Transverse colon (tissue), 4 donors: Measurements from ENCODE around the gene E2F7. TPM values are rescaled to one million over a fixed set of nuclear protein-coding genes. Genes with fewer than 3 reads are reported as not detected.

Source experiments
- DNase-seq: peaks from one replicate; pipeline ENCODE4 v3.0.0-alpha.2; 2019
- H3K27ac ChIP-seq, 4 donors: fragments of 200-600 bp; sonication (generic); 2 replicates each; pipeline ENCODE4 v1.5.1; 2016 to 2018; ENCODE audit warnings: inconsistent platforms in 4 of 4
- H3K27me3 ChIP-seq: fragments of 200-600 bp; sonication (generic); 2 replicates; pipeline ENCODE4 v1.5.1; 2017; ENCODE audit warnings: inconsistent platforms
- H3K36me3 ChIP-seq, 4 donors: fragments of 200-600 bp; sonication (generic); 2 replicates each; pipeline ENCODE4 v1.5.1; 2017 to 2019; ENCODE audit warnings: inconsistent platforms in 4 of 4
- H3K4me1 ChIP-seq, 4 donors: fragments of 200-600 bp; sonication (generic); 2 replicates each; pipeline ENCODE4 v1.5.1; 2017 to 2020; ENCODE audit warnings: inconsistent platforms in 4 of 4
- H3K4me3 ChIP-seq, 4 donors: fragments of 200-600 bp; sonication (generic); 1 replicate in 1 of 4; 2 replicates in 3 of 4; pipeline versions ENCODE4 v1.5.1 to v1.6.1; 2017 to 2019; ENCODE audit warnings: inconsistent platforms in 4 of 4
- H3K9me3 ChIP-seq, 2 donors: fragments of 200-600 bp; sonication (generic); 2 replicates each; pipeline ENCODE4 v1.5.1; 2017 to 2019; ENCODE audit warnings: inconsistent platforms in 2 of 2
- EP300 ChIP-seq: sonication (generic); formaldehyde crosslinking; IDR thresholded peaks from one replicate; pipeline ENCODE4 v1.6.1; 2017; ENCODE audit warnings: antibody characterized with exemption, low read depth
- POLR2A ChIP-seq: fragments of 450-650 bp; IDR thresholded peaks from one replicate; pipeline ENCODE4 v1.6.1; 2016; ENCODE audit warnings: antibody characterized with exemption, mild to moderate bottlenecking, moderate library complexity
- POLR2AphosphoS5 ChIP-seq, 3 donors: sonication (generic); formaldehyde crosslinking; IDR thresholded peaks; one replicate each; pipeline ENCODE4 v1.6.1; 2016; ENCODE audit warnings: antibody characterized with exemption in 3 of 3
- WGBS, 2 donors: methylation state at CpG; one replicate each; pipeline ENCODE4 v1.1.5; 2018; ENCODE audit warnings: low coverage in 1 of 2; 5-methylcytosine and 5-hydroxymethylcytosine counted together
- in situ Hi-C, 4 donors: fragments of 200-750 bp; cut with MboI; loops; one replicate each; pipeline versions ENCODE4 v1.15.0 to v1.15.1; 2017; ENCODE audit warnings: low sequenced_read_pairs in 3 of 4, low pct_ligation_motif_present in 1 of 4, low pct_unique_long_range_greater_than_20kb in 1 of 4
- intact Hi-C: fragments of 100-400 bp; cut with DNase I; formaldehyde crosslinking; loops from one replicate; pipeline ENCODE4 v1.15.1; 2023; ENCODE audit warnings: low total_unique reads
- total RNA-seq, 4 donors: library from RNA; depleted of rRNA; stranded (reverse); fragments of >200 nt; gene quantifications; one replicate each; pipeline ENCODE4 v1.1.0, GENCODE V29; 2016
- TF ChIP-seq, protein P1 (sequence below), 5 experiments: fragments of 200-600 bp in 3 of 5; fragments of 450-650 bp in 2 of 5; sonication (generic) in 3 of 5; IDR thresholded peaks; 1 replicate in 2 of 5; 2 replicates in 3 of 5; pipeline ENCODE4 v1.5.1; 2016 to 2017; ENCODE audit warnings: antibody characterized with exemption in 5 of 5, inconsistent platforms in 3 of 5, mild to moderate bottlenecking in 2 of 5, moderate library complexity in 1 of 5

The E2F7 gene
- total RNA-seq, 4 donors from 2014 or later = 0.20 to 0.79 (median 0.41) TPM; not detected in 1

DNA sequence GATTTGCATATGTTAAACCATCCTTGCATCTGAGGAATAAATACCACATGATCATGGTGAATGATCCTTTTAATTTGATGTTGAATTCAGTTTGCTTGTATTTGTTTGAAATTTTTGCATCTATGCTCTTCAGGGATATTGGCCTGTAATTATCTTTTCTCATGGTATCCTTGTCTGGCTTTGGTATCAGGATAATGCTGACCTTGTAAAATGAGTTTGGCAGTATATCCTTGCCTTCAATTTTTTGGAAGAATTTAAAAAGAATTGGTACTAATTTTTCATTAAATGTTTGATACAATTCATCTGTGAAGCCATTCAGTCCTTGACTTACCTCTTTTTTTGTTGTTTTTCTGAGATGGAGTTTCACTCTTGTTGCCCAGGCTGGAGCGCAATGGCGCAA is 85.2 kb downstream of the E2F7 start:
- intact Hi-C loops (no loop called here), in situ Hi-C loops (no loop called here)
- Histone ChIP-seq H3K9me3 (peaks cover 0 to 11% of the 10 kb centered on the region in 2 donors), H3K4me3 (no peak overlapping the region), H3K27me3 (no peaks in the 10 kb centered on the region), H3K4me1 (no peaks in the 10 kb centered on the region), H3K27ac (no peak overlapping the region), H3K36me3 (no peaks in the 10 kb centered on the region)
- TF ChIP-seq, protein P1, sequence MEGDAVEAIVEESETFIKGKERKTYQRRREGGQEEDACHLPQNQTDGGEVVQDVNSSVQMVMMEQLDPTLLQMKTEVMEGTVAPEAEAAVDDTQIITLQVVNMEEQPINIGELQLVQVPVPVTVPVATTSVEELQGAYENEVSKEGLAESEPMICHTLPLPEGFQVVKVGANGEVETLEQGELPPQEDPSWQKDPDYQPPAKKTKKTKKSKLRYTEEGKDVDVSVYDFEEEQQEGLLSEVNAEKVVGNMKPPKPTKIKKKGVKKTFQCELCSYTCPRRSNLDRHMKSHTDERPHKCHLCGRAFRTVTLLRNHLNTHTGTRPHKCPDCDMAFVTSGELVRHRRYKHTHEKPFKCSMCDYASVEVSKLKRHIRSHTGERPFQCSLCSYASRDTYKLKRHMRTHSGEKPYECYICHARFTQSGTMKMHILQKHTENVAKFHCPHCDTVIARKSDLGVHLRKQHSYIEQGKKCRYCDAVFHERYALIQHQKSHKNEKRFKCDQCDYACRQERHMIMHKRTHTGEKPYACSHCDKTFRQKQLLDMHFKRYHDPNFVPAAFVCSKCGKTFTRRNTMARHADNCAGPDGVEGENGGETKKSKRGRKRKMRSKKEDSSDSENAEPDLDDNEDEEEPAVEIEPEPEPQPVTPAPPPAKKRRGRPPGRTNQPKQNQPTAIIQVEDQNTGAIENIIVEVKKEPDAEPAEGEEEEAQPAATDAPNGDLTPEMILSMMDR (IDR thresholded peaks at IDR 0.05) = no peak
- no peak for TF ChIP-seq POLR2A
- no peak for TF ChIP-seq EP300
- TF ChIP-seq POLR2AphosphoS5 (IDR thresholded peaks at IDR 0.05) = no peak
- no peak for DNase-seq
- WGBS, 2 donors = 98 to 100% methylated on average over 2 of the region's 2 CpGs

DNA sequence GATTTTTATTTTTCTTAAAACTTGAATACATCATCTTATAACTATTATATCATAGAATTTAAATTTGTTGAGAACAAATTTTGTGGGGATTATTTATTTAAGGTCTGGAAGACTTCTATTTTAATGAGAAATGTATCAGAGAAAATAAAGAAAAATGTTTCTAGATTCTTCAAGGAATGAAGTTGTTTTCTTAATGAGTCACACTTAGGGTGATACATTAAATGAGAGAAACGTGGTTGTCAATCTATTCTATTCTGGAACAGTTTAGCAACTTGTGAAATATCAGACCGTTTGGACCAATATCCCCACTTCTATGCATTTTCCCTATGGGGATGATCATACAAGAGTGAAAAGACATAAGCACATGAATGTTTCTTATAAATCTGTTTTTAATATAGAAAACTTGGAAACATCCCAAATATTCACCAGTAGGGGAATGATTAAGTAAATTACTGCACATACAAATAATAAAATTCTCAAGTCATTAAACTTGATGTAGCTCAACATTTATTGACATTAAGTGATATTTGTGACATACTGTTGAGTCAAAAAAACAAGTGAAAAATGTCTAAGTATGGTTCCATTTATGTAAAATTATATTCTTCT is 88.5 kb downstream of the E2F7 start:
- H3K36me3 ChIP-seq = no peaks in the 10 kb centered on the region
- 46 to 53% methylated on average over 2 of the region's 2 CpGs for WGBS, 2 donors
- TF ChIP-seq, protein P1 (IDR thresholded peaks at IDR 0.05) = no peak
- TF ChIP-seq POLR2A (no peak), EP300 (no peak), POLR2AphosphoS5 (IDR thresholded peaks at IDR 0.05) (no peak)
- no peaks in the 10 kb centered on the region for H3K27me3 ChIP-seq
- intact Hi-C loops = no loop called here
- no peak overlapping the region for H3K27ac ChIP-seq
- no peaks in the 10 kb centered on the region for H3K9me3 ChIP-seq
- DNase-seq = no peak
- H3K4me1 ChIP-seq = no peaks in the 10 kb centered on the region
- no peak overlapping the region for H3K4me3 ChIP-seq
- in situ Hi-C loops = no loop called here

Other genes with a start within 250 kb of the E2F7 start
- 1 to 10 TPM; 1.9 to 9.6 (median 8.3) TPM for gene CSRP2, start 186.6 kb downstream of the E2F7 start, total RNA-seq